ENCODE data around the gene SCEL. TPM values are rescaled to one million over a fixed set of nuclear protein-coding genes. Genes with fewer than 3 reads are reported as not detected.

SCEL gene
- total RNA-seq, 4 donors from 2014 or later, result 255 to 453 (median 376) TPM

- Histone ChIP-seq H3K4me3 (no peak overlapping the region), H3K27me3 (peaks cover 0 to 22% (median 0%) of the 10 kb centered on the region in 4 donors), H3K4me1 (peaks cover 0 to 23% (median 0%) of the 10 kb centered on the region in 3 donors), H3K9me3 (no peaks in the 10 kb centered on the region), H3K27ac (no peak overlapping the region), H3K36me3 (no peaks in the 10 kb centered on the region)
- DNase-seq, result no peak
- intact Hi-C loops (cut with DNase I), result no loop called here
- 81 to 83% methylated on average over 2 of the region's 2 CpGs for WGBS, 2 donors
- TF ChIP-seq CTCF (IDR thresholded peaks at IDR 0.05) (no peak), POLR2A (IDR thresholded peaks at IDR 0.05) (no peak)
Observed at GRCh38 chr13:77693449-77693940, 158.0 kb downstream of the SCEL start.

Small RNAs within 50 kb of the gene (small RNA-seq; reads per million reads assigned to genes)
- gene RNY3P7 (0 reads per million in 4 donors), gene SPTLC1P5 (0 reads per million in 4 donors)

Other genes starting within 250 kb of the SCEL start
- gene MYCBP2, start 208.6 kb upstream of the SCEL start, total RNA-seq, result 100 to 1,000 TPM in 3 of 4 donors, 10 to 100 TPM in 1; 80.9 to 167 (median 130) TPM
- 1 to 10 TPM in 3 of 4 donors, under 1 TPM in 1; 0.57 to 4.6 (median 3.1) TPM for gene SLAIN1, start 162.0 kb downstream of the SCEL start, total RNA-seq

Measured in esophagus squamous epithelium (tissue), 5 donors.